Fibroblast of skin of left biceps (primary cell): ENCODE data around the gene CPNE6.

Experiments used
- DNase-seq, 2 experiments: peaks; one replicate each; pipeline ENCODE4 v3.0.0-alpha.2; 2013; ENCODE audit warnings: low read depth in 2 of 2

CPNE6 gene

GRCh38 chr14:24069411-24069735, 2.0 kb upstream of the CPNE6 start:
- no peak for DNase-seq

GRCh38 chr14:24070285-24071143, 848 bp upstream of the CPNE6 start:
- DNase-seq, result no peak

GRCh38 chr14:24071836-24072430, 571 bp downstream of the CPNE6 start:
- no peak for DNase-seq

GRCh38 chr14:24072436-24072835, 1.1 kb downstream of the CPNE6 start:
- DNase-seq, result no peak

- DNase-seq, result no peak
Measured at GRCh38 chr14:24072881-24073877, 1.8 kb downstream of the CPNE6 start.

DNA sequence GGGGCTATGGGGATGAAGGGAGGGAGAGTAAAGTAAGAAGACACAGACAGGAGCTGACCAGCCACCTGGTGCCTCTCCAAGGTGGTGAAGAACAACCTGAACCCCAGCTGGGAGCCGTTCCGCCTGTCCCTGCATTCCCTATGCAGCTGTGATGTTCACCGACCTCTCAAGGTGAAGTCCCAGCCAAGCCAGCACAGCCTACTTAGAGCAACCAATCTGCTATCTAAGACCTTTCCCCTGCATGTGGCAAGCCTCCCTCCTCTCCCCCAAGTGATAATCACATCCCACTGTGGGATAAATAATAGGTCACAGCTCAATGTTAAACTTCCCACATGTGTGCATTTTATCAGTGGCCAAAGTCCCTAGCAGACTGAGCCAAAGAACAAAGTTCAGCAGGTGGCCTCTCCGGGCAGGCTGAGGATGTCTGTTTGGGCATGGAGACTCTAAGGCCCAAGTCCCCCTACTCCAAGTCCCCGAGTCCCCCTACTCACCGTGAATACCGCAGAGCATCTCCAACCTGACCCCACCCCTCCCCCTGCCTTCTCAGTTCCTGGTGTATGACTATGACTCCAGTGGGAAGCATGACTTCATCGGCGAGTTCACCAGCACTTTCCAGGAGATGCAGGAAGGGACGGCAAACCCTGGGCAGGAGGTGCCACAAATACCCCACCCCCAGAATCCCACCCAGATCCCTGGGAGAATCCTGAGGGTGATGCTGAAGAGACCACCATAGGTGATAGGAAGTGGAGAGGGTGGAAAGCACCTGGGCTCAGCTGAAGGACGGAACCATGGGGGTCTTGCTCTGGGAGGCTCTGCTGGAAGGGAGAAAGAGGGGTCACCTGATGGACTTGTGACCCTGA, 3.5 kb downstream of the CPNE6 start:
- DNase-seq, result no peak

GRCh38 chr14:24075485-24076301, 4.3 kb downstream of the CPNE6 start:
- DNase-seq, result no peak

GRCh38 chr14:24076302-24076601, 4.9 kb downstream of the CPNE6 start:
- no peak for DNase-seq

GRCh38 chr14:24077086-24077485, 5.7 kb downstream of the CPNE6 start:
- DNase-seq, result no peak

- DNase-seq, result no peak
Measured at GRCh38 chr14:24078146-24078545, 6.8 kb downstream of the CPNE6 start.

- no peak for DNase-seq
Measured at GRCh38 chr14:24079491-24080141, 8.3 kb downstream of the CPNE6 start.

DNA sequence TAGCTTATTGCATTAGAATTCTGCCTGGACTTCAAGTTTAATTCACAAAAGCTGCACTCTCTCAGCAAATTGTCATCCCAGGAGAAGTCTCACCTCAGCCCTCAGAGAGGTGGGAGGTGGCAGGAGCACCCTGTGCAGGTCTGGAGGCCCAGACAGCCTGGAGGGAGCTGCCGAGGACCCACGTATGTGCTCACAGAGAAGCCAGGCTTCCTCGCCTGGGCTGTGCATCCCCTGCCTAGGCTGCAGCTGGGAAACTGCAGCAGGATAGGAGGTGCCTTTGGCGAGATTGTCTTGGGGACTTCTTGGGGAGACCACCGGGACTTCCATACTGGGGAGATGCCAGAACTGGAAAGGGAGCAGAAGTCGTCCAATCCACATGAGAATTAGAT, 8.8 kb downstream of the CPNE6 start:
- DNase-seq, result no peak

GRCh38 chr14:24080888-24081738, 9.8 kb downstream of the CPNE6 start:
- DNase-seq, result no peak

GRCh38 chr14:24081739-24082211, 10.4 kb downstream of the CPNE6 start:
- DNase-seq, result no peak

GRCh38 chr14:24082411-24083080, 11.2 kb downstream of the CPNE6 start:
- DNase-seq, result no peak

DNA sequence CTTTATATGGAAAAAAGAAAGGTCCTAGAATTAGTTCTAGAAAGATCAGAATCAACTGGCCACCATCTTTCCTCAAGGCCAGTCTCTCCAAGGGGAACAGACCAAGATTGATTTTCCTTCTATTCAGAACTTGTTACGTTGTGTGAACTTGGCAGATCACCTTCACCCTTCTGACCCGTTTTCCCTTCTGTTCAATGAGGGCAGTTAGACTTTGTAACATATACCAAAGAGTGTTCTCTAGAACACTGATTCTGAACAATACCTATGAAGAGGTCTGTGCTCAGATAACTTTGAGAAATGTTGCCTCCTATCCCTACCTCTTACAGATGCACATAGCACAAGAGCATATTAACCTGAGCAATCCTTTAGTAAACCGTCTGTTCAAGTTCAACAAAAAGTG, 12.1 kb downstream of the CPNE6 start:
- no peak for DNase-seq

GRCh38 chr14:24084440-24084839, 13.1 kb downstream of the CPNE6 start:
- DNase-seq, result no peak

GRCh38 chr14:24085215-24085614, 13.9 kb downstream of the CPNE6 start:
- DNase-seq, result no peak
